Measurements from ENCODE around the gene TNFRSF14. TPM values are rescaled to one million over a fixed set of nuclear protein-coding genes. Genes with fewer than 3 reads are reported as not detected.

The TNFRSF14 gene
- total and polyA plus RNA-seq, 7 experiments from 2014 or later: 52.5 to 253 (median 200) TPM

GRCh38 chr1:2556678-2557481, 709 bp downstream of the TNFRSF14 start:
- ChIA-PET POLR2A (interaction anchor here (1.2 to 9.5 kb wide), 9 partner anchors 9 to 165 kb away, joined by 4 to 253 read pairs (median 9); partner anchors contain the start of genes MORN1, PANK4, PRXL2B and RER1), CTCF (interaction anchor here (0.7 to 3.0 kb wide), 12 partner anchors 9 to 365 kb away, joined by 3 to 28 read pairs (median 4); partner anchors contain the start of gene PEX10)
- ATAC-seq (peak; percentile 1), DNase-seq (peak in 1 of 9 donors; percentile 62)
- Histone ChIP-seq H3K27ac (ENCODE audit: low read depth, low read length) (peak overlapping the region; percentile 93), H3K9me3 (ENCODE audit: control insufficient read depth in 2 of 3, low read length in 3 of 3) (no peaks in the 10 kb centered on the region), H3K36me3 (ENCODE audit: control insufficient read depth in 2 of 3, insufficient read depth in 3 of 3, low read length in 3 of 3) (peaks cover 0 to 51% (median 0%) of the 10 kb centered on the region in 3 experiments), H3K4me3 (ENCODE audit: low read length) (peak overlapping the region; percentile 83), H3K27me3 (ENCODE audit: control insufficient read depth in 2 of 2, insufficient read depth in 2 of 2, low read length in 2 of 2) (no peaks in the 10 kb centered on the region), H3K4me1 (ENCODE audit: control insufficient read depth in 2 of 2, insufficient read depth in 2 of 2, low read length in 2 of 2) (peaks cover 25 to 28% of the 10 kb centered on the region in 2 donors)
- peak overlapping the region; percentile 89 to 100 (median 99) for H3K4me3 Mint-ChIP-seq
- peaks cover 0 to 1% (median 0%) of the 10 kb centered on the region in 11 donors for H3K9me3 Mint-ChIP-seq
- H3K27ac Mint-ChIP-seq: peak overlapping the region; percentile 89 to 99 (median 99)
- H3K36me3 Mint-ChIP-seq: peaks cover 0 to 20% (median 0%) of the 10 kb centered on the region in 5 donors
- intact Hi-C loops (cut with micrococcal nuclease): loop anchor here (1.0 kb wide), 4 partner anchors 9 to 86 kb away; no protein-coding TSS in a partner anchor
- H3K4me1 Mint-ChIP-seq: peaks cover 15 to 44% (median 38%) of the 10 kb centered on the region in 7 donors
- H3K27me3 Mint-ChIP-seq: no peaks in the 10 kb centered on the region

GRCh38 chr1:2557482-2558400, 1.6 kb downstream of the TNFRSF14 start:
- peaks cover 0 to 60% (median 0%) of the 10 kb centered on the region in 3 experiments for H3K36me3 ChIP-seq (ENCODE audit: control insufficient read depth in 2 of 3, insufficient read depth in 3 of 3, low read length in 3 of 3)

GRCh38 chr1:2558420-2558819, 2.2 kb downstream of the TNFRSF14 start:
- DNase-seq (no peak), ATAC-seq (no peak)
- POLR2A ChIA-PET: interaction anchor here (0.7 to 9.5 kb wide), 4 partner anchors 10 to 142 kb away, joined by 3 to 253 read pairs (median 12); partner anchors contain the start of genes PANK4 and PRXL2B
- CTCF ChIA-PET: no interaction called here
- Histone ChIP-seq H3K27me3 (ENCODE audit: control insufficient read depth in 2 of 2, insufficient read depth in 2 of 2, low read length in 2 of 2) (no peaks in the 10 kb centered on the region), H3K4me3 (ENCODE audit: low read length) (no peak overlapping the region), H3K36me3 (ENCODE audit: control insufficient read depth in 2 of 3, insufficient read depth in 3 of 3, low read length in 3 of 3) (peaks cover 0 to 67% (median 0%) of the 10 kb centered on the region in 3 experiments), H3K4me1 (ENCODE audit: control insufficient read depth in 2 of 2, insufficient read depth in 2 of 2, low read length in 2 of 2) (peaks cover 25 to 28% of the 10 kb centered on the region in 2 donors), H3K9me3 (ENCODE audit: control insufficient read depth in 2 of 3, low read length in 3 of 3) (no peaks in the 10 kb centered on the region), H3K27ac (ENCODE audit: low read depth, low read length) (peak overlapping the region; percentile 93)
- Mint-ChIP-seq H3K27ac (peak overlapping the region in 8 of 9 donors; percentile 15 to 99 (median 94)), H3K36me3 (peaks cover 0 to 20% (median 3%) of the 10 kb centered on the region in 5 donors), H3K27me3 (no peaks in the 10 kb centered on the region), H3K4me1 (peaks cover 15 to 44% (median 38%) of the 10 kb centered on the region in 7 donors), H3K9me3 (peaks cover 0 to 1% (median 0%) of the 10 kb centered on the region in 11 donors), H3K4me3 (peak overlapping the region; percentile 50 to 100 (median 98))
- intact Hi-C loops (cut with micrococcal nuclease): no loop called here

More at GRCh38 chr1:2557482-2558400, 1.6 kb downstream of the TNFRSF14 start:
- no peak for ATAC-seq
- DNase-seq: no peak
- H3K4me1 ChIP-seq (ENCODE audit: control insufficient read depth in 2 of 2, insufficient read depth in 2 of 2, low read length in 2 of 2): peaks cover 25 to 28% of the 10 kb centered on the region in 2 donors
- H3K27ac ChIP-seq (ENCODE audit: low read depth, low read length): peak overlapping the region; percentile 93
- POLR2A ChIA-PET: interaction anchor here (1.8 to 9.5 kb wide), 5 partner anchors 10 to 33 kb away, joined by 4 to 253 read pairs (median 15); partner anchors contain the start of genes PANK4 and PRXL2B
- H3K4me3 ChIP-seq (ENCODE audit: low read length): peak overlapping the region; percentile 83
- intact Hi-C loops (cut with micrococcal nuclease): no loop called here
- H3K9me3 ChIP-seq (ENCODE audit: control insufficient read depth in 2 of 3, low read length in 3 of 3): no peaks in the 10 kb centered on the region
- Mint-ChIP-seq H3K27me3 (no peaks in the 10 kb centered on the region), H3K4me1 (peaks cover 15 to 44% (median 38%) of the 10 kb centered on the region in 7 donors), H3K4me3 (peak overlapping the region; percentile 89 to 100 (median 99)), H3K9me3 (peaks cover 0 to 1% (median 0%) of the 10 kb centered on the region in 11 donors), H3K27ac (peak overlapping the region in 8 of 9 donors; percentile 62 to 99 (median 97)), H3K36me3 (peaks cover 0 to 20% (median 3%) of the 10 kb centered on the region in 5 donors)
- CTCF ChIA-PET: interaction anchor here (2.9 kb wide), 1 partner anchor 20 kb away, joined by 13 read pairs; no protein-coding TSS in a partner anchor
- no peaks in the 10 kb centered on the region for H3K27me3 ChIP-seq (ENCODE audit: control insufficient read depth in 2 of 2, insufficient read depth in 2 of 2, low read length in 2 of 2)

GRCh38 chr1:2558861-2559260, 2.7 kb downstream of the TNFRSF14 start:
- Mint-ChIP-seq H3K27ac (peak overlapping the region in 7 of 9 donors; percentile 15 to 97 (median 69)), H3K4me3 (peak overlapping the region in 8 of 10 donors; percentile 29 to 100 (median 60)), H3K9me3 (peaks cover 0 to 1% (median 0%) of the 10 kb centered on the region in 11 donors), H3K36me3 (peaks cover 0 to 20% (median 3%) of the 10 kb centered on the region in 5 donors), H3K27me3 (no peaks in the 10 kb centered on the region), H3K4me1 (peaks cover 15 to 44% (median 38%) of the 10 kb centered on the region in 7 donors)
- peaks cover 25 to 28% of the 10 kb centered on the region in 2 donors for H3K4me1 ChIP-seq (ENCODE audit: control insufficient read depth in 2 of 2, insufficient read depth in 2 of 2, low read length in 2 of 2)
- peak overlapping the region; percentile 93 for H3K27ac ChIP-seq (ENCODE audit: low read depth, low read length)
- H3K4me3 ChIP-seq (ENCODE audit: low read length): no peak overlapping the region
- ATAC-seq (no peak), DNase-seq (no peak)
- peaks cover 0 to 71% (median 0%) of the 10 kb centered on the region in 3 experiments for H3K36me3 ChIP-seq (ENCODE audit: control insufficient read depth in 2 of 3, insufficient read depth in 3 of 3, low read length in 3 of 3)
- H3K9me3 ChIP-seq (ENCODE audit: control insufficient read depth in 2 of 3, low read length in 3 of 3): no peaks in the 10 kb centered on the region
- intact Hi-C loops (cut with micrococcal nuclease): no loop called here
- POLR2A ChIA-PET: interaction anchor here (0.7 to 9.5 kb wide), 4 partner anchors 11 to 142 kb away, joined by 3 to 253 read pairs (median 12); partner anchors contain the start of genes PANK4 and PRXL2B
- CTCF ChIA-PET: no interaction called here
- H3K27me3 ChIP-seq (ENCODE audit: control insufficient read depth in 2 of 2, insufficient read depth in 2 of 2, low read length in 2 of 2): no peaks in the 10 kb centered on the region

GRCh38 chr1:2559509-2560298, 3.5 kb downstream of the TNFRSF14 start:
- no peaks in the 10 kb centered on the region for H3K27me3 ChIP-seq (ENCODE audit: control insufficient read depth in 2 of 2, insufficient read depth in 2 of 2, low read length in 2 of 2)
- Mint-ChIP-seq H3K4me3 (peak overlapping the region in 3 of 10 donors; percentile 25 to 49 (median 26)), H3K9me3 (peaks cover 0 to 1% (median 0%) of the 10 kb centered on the region in 11 donors), H3K27ac (peak overlapping the region in 2 of 9 donors; percentile 32 to 45), H3K27me3 (no peaks in the 10 kb centered on the region), H3K4me1 (peaks cover 14 to 39% (median 31%) of the 10 kb centered on the region in 7 donors), H3K36me3 (peaks cover 0 to 20% (median 3%) of the 10 kb centered on the region in 5 donors)
- no peak for ATAC-seq
- no peak for DNase-seq
- H3K36me3 ChIP-seq (ENCODE audit: control insufficient read depth in 2 of 3, insufficient read depth in 3 of 3, low read length in 3 of 3): peaks cover 0 to 73% (median 0%) of the 10 kb centered on the region in 3 experiments
- POLR2A ChIA-PET: interaction anchor here (2.1 to 9.5 kb wide), 4 partner anchors 11 to 22 kb away, joined by 7 to 253 read pairs (median 18); partner anchors contain the start of gene PRXL2B
- H3K4me1 ChIP-seq (ENCODE audit: control insufficient read depth in 2 of 2, insufficient read depth in 2 of 2, low read length in 2 of 2): peaks cover 23 to 27% of the 10 kb centered on the region in 2 donors
- H3K27ac ChIP-seq (ENCODE audit: low read depth, low read length): no peak overlapping the region
- no peaks in the 10 kb centered on the region for H3K9me3 ChIP-seq (ENCODE audit: control insufficient read depth in 2 of 3, low read length in 3 of 3)
- CTCF ChIA-PET: no interaction called here
- intact Hi-C loops (cut with micrococcal nuclease): no loop called here
- no peak overlapping the region for H3K4me3 ChIP-seq (ENCODE audit: low read length)
